Tongue (tissue), 2 donors: ENCODE measurements around the gene TMEM131L. TPM values are rescaled to one million over a fixed set of nuclear protein-coding genes. Genes with fewer than 3 reads are reported as not detected.
"Not testable (repeated sequence)": the region's sequence is repeated elsewhere in the genome, so short reads cannot be mapped to it uniquely, and the experiment has no call there.

Experiments used
- DNase-seq: peaks from one replicate; pipeline ENCODE4 v3.0.0-alpha.2; 2015
- total RNA-seq: library from RNA; depleted of rRNA; stranded (reverse); fragments of >200 nt; gene quantifications from one replicate; pipeline ENCODE4 v1.2.3, GENCODE V29; 2014

TMEM131L gene
- total RNA-seq, 1 donor from 2014 or later, result 71.5 TPM

- DNase-seq, result peak; percentile 79
These were observed 73.3 kb downstream of the TMEM131L start for GRCh38 chr4:153539422-153539821.

- peak; percentile 71 for DNase-seq
These were observed 75.4 kb downstream of the TMEM131L start for GRCh38 chr4:153541456-153542096.

GRCh38 chr4:153542131-153542530, 76.0 kb downstream of the TMEM131L start:
- no peak for DNase-seq

GRCh38 chr4:153542834-153543233, 76.7 kb downstream of the TMEM131L start:
- DNase-seq, result peak; percentile 35

- no peak for DNase-seq
These were observed 77.2 kb downstream of the TMEM131L start for GRCh38 chr4:153543351-153543750.

GRCh38 chr4:153545822-153546221, 79.7 kb downstream of the TMEM131L start:
- no peak for DNase-seq

GRCh38 chr4:153546280-153546679, 80.1 kb downstream of the TMEM131L start:
- DNase-seq, result no peak

GRCh38 chr4:153547520-153547919, 81.4 kb downstream of the TMEM131L start:
- no peak for DNase-seq

GRCh38 chr4:153548907-153549306, 82.7 kb downstream of the TMEM131L start:
- DNase-seq, result not testable (repeated sequence)

- DNase-seq, result no peak
These were observed 83.2 kb downstream of the TMEM131L start for GRCh38 chr4:153549405-153549804.

GRCh38 chr4:153553155-153553818, 87.1 kb downstream of the TMEM131L start:
- no peak for DNase-seq

- peak; percentile 55 for DNase-seq
These were observed 87.6 kb downstream of the TMEM131L start for GRCh38 chr4:153553819-153554170.

- DNase-seq, result peak; percentile 96
These were observed 89.7 kb downstream of the TMEM131L start for GRCh38 chr4:153555730-153556434.

GRCh38 chr4:153556435-153556815, 90.3 kb downstream of the TMEM131L start:
- DNase-seq, result no peak

- DNase-seq, result no peak
These were observed 94.7 kb downstream of the TMEM131L start for GRCh38 chr4:153560908-153561307.

GRCh38 chr4:153564630-153565525, 98.7 kb downstream of the TMEM131L start:
- DNase-seq, result peak; percentile 92

- peak; percentile 61 for DNase-seq
These were observed 100.5 kb downstream of the TMEM131L start for GRCh38 chr4:153566631-153567150.

GRCh38 chr4:153567660-153568059, 101.5 kb downstream of the TMEM131L start:
- not testable (repeated sequence) for DNase-seq

- DNase-seq, result no peak
These were observed 104.2 kb downstream of the TMEM131L start for GRCh38 chr4:153570228-153570973.

GRCh38 chr4:153571006-153571545, 104.9 kb downstream of the TMEM131L start:
- DNase-seq, result no peak

- no peak for DNase-seq
These were observed 106.4 kb downstream of the TMEM131L start for GRCh38 chr4:153572609-153573008.
